ENCODE results near the gene FAHD2B. TPM values are rescaled to one million over a fixed set of nuclear protein-coding genes. Genes with fewer than 3 reads are reported as not detected.
A peak's percentile ranks its signal among the peaks of the same experiment; 100 is the strongest.
"Not testable (repeated sequence)": the region's sequence is repeated elsewhere in the genome, so short reads cannot be mapped to it uniquely, and the experiment has no call there.

Gene FAHD2B
- total and polyA plus RNA-seq, 2 of the 13 experiments (the other 11 are each of a cell fraction or from before 2014, with no cell fraction given), result 6.4 to 6.7 TPM

GRCh38 chr2:97112320-97113049 is 17.8 kb upstream of the FAHD2B start:
- in situ Hi-C loops (cut with HindIII; ENCODE audit: extremely low pct_ligation_motif_present, low pct_unique_long_range_greater_than_20kb); H4K20me1 ChIP-seq (ENCODE audit: insufficient read depth, low read length); H3K36me3 ChIP-seq (replicated peaks in 1 of 2; ENCODE audit: control insufficient read depth in 1 of 2, insufficient read depth in 2 of 2, low read length in 2 of 2); H3K9me3 ChIP-seq (ENCODE audit: low read length); H3K4me1 ChIP-seq (ENCODE audit: insufficient read depth, low read length); intact Hi-C loops (cut with micrococcal nuclease; ENCODE audit: unreplicated experiment); H3K79me2 ChIP-seq (ENCODE audit: insufficient read depth, low read length); H3K27me3 ChIP-seq (ENCODE audit: control insufficient read depth in 1 of 2, insufficient read depth in 2 of 2, low read length in 2 of 2): not testable (repeated sequence)
- H3K4me3 ChIP-seq (replicated peaks in 1 of 3; ENCODE audit: insufficient read depth in 1 of 3, low read depth in 2 of 3, low read length in 3 of 3), result peak overlapping the region; percentile 61 to 81 (median 66); a peak in 5 of 6 replicates
- CTCF ChIA-PET (ENCODE audit: low intra/inter-chr PET ratio, low total read pairs), result interaction anchor here (0.9 to 2.0 kb wide), 6 partner anchors 11 to 254 kb away, joined by 3 to 23 read pairs (median 5); partner anchors contain the start of gene ANKRD39
- peak overlapping the region; percentile 87 for H3K27ac ChIP-seq (ENCODE audit: extremely low read length, insufficient read depth, low read length)
- H3K4me2 ChIP-seq (ENCODE audit: low read depth, low read length), result peak overlapping the region; percentile 92
- H3K9ac ChIP-seq (ENCODE audit: insufficient read depth, low read depth, low read length), result peak overlapping the region; percentile 77
- BruUV-seq (replicated peaks), result TSS peak; percentile 84
- POLR2A ChIA-PET, result interaction anchor here (0.7 to 1.6 kb wide), 4 partner anchors 244 to 904 kb away, joined by 3 to 4 read pairs (median 4); partner anchors contain the start of genes ANKRD39 and STARD7
- DNase-seq (ENCODE audit: low spot score), result peak; percentile 28
- peak; percentile 63 for ATAC-seq
- 2% methylated on average over 22 of the region's 44 CpGs for WGBS (ENCODE audit: low lambda C conversion rate)
- H2AFZ ChIP-seq (ENCODE audit: low read length), result peak overlapping the region; percentile 82
- FAIRE-seq, result peak; percentile 76
- TF ChIP-seq ASH2L (IDR thresholded peaks at IDR 0.05; ENCODE audit: insufficient read length, low read depth, low read length), result peak; percentile 5
- TF ChIP-seq ZNF781 (CRISPR knock-in tag; IDR thresholded peaks at IDR 0.05; ENCODE audit: borderline replicate concordance, not compliant biosample characterization), result peak; percentile 45
- 0 out of 2 replicates have a peak, but pooled peaks have one; percentile 32 for TF ChIP-seq SAP130 (CRISPR knock-in tag; IDR thresholded peaks at IDR 0.05; ENCODE audit: low read depth)
- peak; percentile 6; the same call in 1 of the 2 replicates for TF ChIP-seq KDM5B (CRISPR knock-in tag; IDR thresholded peaks at IDR 0.05; ENCODE audit: borderline replicate concordance)
- TF ChIP-seq ZNF12 (CRISPR knock-in tag; IDR thresholded peaks at IDR 0.05), result peak; percentile 19; the same call in 1 of the 2 replicates
- TF ChIP-seq, protein P1, sequence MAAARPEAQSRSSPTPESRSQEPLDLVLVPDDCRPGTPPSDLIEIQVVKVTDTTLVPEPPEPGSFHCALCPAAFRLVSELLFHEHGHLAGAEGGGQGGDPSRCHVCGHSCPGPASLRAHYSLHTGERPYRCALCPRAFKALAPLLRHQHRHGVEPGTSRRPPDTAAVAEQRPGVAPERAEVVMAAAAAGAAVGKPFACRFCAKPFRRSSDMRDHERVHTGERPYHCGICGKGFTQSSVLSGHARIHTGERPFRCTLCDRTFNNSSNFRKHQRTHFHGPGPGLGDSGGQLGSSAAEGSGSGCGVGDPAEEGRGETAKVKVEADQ (CRISPR knock-in tag; IDR thresholded peaks at IDR 0.05; ENCODE audit: borderline replicate concordance), result peak; percentile 32; the same call in 1 of the 2 replicates
- TF ChIP-seq RXRB (CRISPR knock-in tag; IDR thresholded peaks at IDR 0.05; ENCODE audit: borderline replicate concordance), result 0 out of 2 replicates have a peak, but pooled peaks have one; percentile 28
- TF ChIP-seq KDM6A (CRISPR knock-in tag; IDR thresholded peaks at IDR 0.05; ENCODE audit: low read depth), result 0 out of 2 replicates have a peak, but pooled peaks have one; percentile 12
- TF ChIP-seq THAP11 (CRISPR knock-in tag; IDR thresholded peaks at IDR 0.05), result peak; percentile 28
- TF ChIP-seq UBTF (CRISPR knock-in tag; IDR thresholded peaks at IDR 0.05), result 0 out of 2 replicates have a peak, but pooled peaks have one; percentile 21
- TF ChIP-seq HMGXB4 (CRISPR knock-in tag; IDR thresholded peaks at IDR 0.05; ENCODE audit: borderline replicate concordance in 1 of 2, low read depth in 1 of 2), result peak; percentile 60 to 95; a peak in 2 of 4 replicates
- TF ChIP-seq MAX (IDR thresholded peaks at IDR 0.05), result peak; percentile 18; the same call in 1 of the 2 replicates
- TF ChIP-seq KDM5A (IDR thresholded peaks at IDR 0.05; ENCODE audit: borderline replicate concordance, low read length), result peak; percentile 74

Data from HepG2 (cell line).